Inflammatory macrophage (primary cell): ENCODE measurements around the gene KIF9.
"Not testable (repeated sequence)": the region's sequence is repeated elsewhere in the genome, so short reads cannot be mapped to it uniquely, and the experiment has no call there.

Experiments
- DNase-seq, 2 donors: peaks; one replicate each; pipeline ENCODE4 v3.0.0-alpha.2; 2020 to 2022

Gene KIF9

GRCh38 chr3:47180011-47180410 lies 102.6 kb downstream of the KIF9 start:
- DNase-seq = not testable (repeated sequence)
